CD4-positive, CD25-positive, alpha-beta regulatory T cell (primary cell): ENCODE measurements around the gene RNF223. TPM values are rescaled to one million over a fixed set of nuclear protein-coding genes. Genes with fewer than 3 reads are reported as not detected.
"Not testable (repeated sequence)": the region's sequence is repeated elsewhere in the genome, so short reads cannot be mapped to it uniquely, and the experiment has no call there.

ENCODE experiments used
- ATAC-seq, 2 donors: fragments of 150-1000 bp; cut with Tn5 transposase; one replicate each; pipeline ENCODE4 v1.10.0; 2021; ENCODE audit warnings: low read depth in 2 of 2, moderate number of reproducible peaks in 2 of 2, moderate library complexity in 1 of 2
- DNase-seq, 3 donors: peaks; one replicate each; pipeline versions ENCODE4 v3.0.0 to v3.0.0-alpha.2; 2012 to 2022; ENCODE audit warnings: mixed read lengths in 1 of 3
- H3K27ac ChIP-seq: one replicate; pipeline ENCODE4 v1.7.0; 2013; ENCODE audit warnings: mild to moderate bottlenecking, low read length; ENCODE audit not compliant: insufficient read depth, poor library complexity, severe bottlenecking
- H3K27me3 ChIP-seq: one replicate; pipeline ENCODE4 v1.7.0; 2013; ENCODE audit warnings: low read length; ENCODE audit not compliant: control insufficient read depth, insufficient read depth
- H3K36me3 ChIP-seq: one replicate; pipeline ENCODE4 v1.7.0; 2013; ENCODE audit warnings: mild to moderate bottlenecking, low read length, moderate library complexity; ENCODE audit not compliant: control insufficient read depth, insufficient read depth
- H3K4me1 ChIP-seq: 2 replicates; pipeline ENCODE4 v1.7.0; 2013; ENCODE audit warnings: mild to moderate bottlenecking, low read length; ENCODE audit not compliant: insufficient read depth, control insufficient read depth, poor library complexity, severe bottlenecking
- H3K4me3 ChIP-seq: one replicate; pipeline ENCODE4 v1.7.0; 2013; ENCODE audit warnings: low read depth, mild to moderate bottlenecking, low read length, moderate library complexity
- H3K9me3 ChIP-seq, 2 experiments: 1 replicate in 1 of 2; 2 replicates in 1 of 2; pipeline ENCODE4 v1.7.0; 2013; ENCODE audit warnings: low read length in 2 of 2, mild to moderate bottlenecking in 1 of 2, moderate library complexity in 1 of 2; ENCODE audit not compliant: control insufficient read depth in 2 of 2
- H3K27ac Mint-ChIP-seq, 3 donors: one replicate each; pipeline ENCODE4 v1.8.0; 2020 to 2022; ENCODE audit warnings: mild to moderate bottlenecking in 3 of 3, mixed read lengths in 3 of 3, moderate library complexity in 2 of 3
- H3K27me3 Mint-ChIP-seq: one replicate; pipeline ENCODE4 v1.8.0; 2022; ENCODE audit warnings: mild to moderate bottlenecking, mixed read lengths
- H3K36me3 Mint-ChIP-seq: one replicate; pipeline ENCODE4 v1.8.0; 2020; ENCODE audit warnings: mixed read lengths
- H3K4me1 Mint-ChIP-seq, 4 donors: one replicate each; pipeline ENCODE4 v1.8.0; 2020 to 2022; ENCODE audit warnings: mixed read lengths in 4 of 4, mild to moderate bottlenecking in 1 of 4
- H3K4me3 Mint-ChIP-seq, 4 donors: one replicate each; pipeline ENCODE4 v1.8.0; 2020 to 2022; ENCODE audit warnings: mild to moderate bottlenecking in 4 of 4, mixed read lengths in 4 of 4, moderate library complexity in 3 of 4
- H3K9me3 Mint-ChIP-seq, 7 donors: one replicate each; pipeline ENCODE4 v1.8.0; 2020 to 2022; ENCODE audit warnings: mixed read lengths in 7 of 7, mild to moderate bottlenecking in 3 of 7, moderate library complexity in 2 of 7
- polyA plus RNA-seq, 4 donors: library from polyadenylated mRNA; unstranded; fragments of 300-500 nt; fragmentation: Illumina TruSeq; gene quantifications; one replicate each; pipeline ENCODE4 v1.2.3, GENCODE V29; 2021
- total RNA-seq: library from RNA; stranded (reverse); gene quantifications from one replicate; pipeline ENCODE4 v1.2.3, GENCODE V29; 2022

The RNF223 gene
- total and polyA plus RNA-seq, 5 donors from 2014 or later: not detected

- H3K4me3 Mint-ChIP-seq: peak overlapping the region; percentile 83 to 90 (median 88)
- DNase-seq: no peak
Observed at GRCh38 chr1:1114431-1114830, 40.3 kb upstream of the RNF223 start.

DNA sequence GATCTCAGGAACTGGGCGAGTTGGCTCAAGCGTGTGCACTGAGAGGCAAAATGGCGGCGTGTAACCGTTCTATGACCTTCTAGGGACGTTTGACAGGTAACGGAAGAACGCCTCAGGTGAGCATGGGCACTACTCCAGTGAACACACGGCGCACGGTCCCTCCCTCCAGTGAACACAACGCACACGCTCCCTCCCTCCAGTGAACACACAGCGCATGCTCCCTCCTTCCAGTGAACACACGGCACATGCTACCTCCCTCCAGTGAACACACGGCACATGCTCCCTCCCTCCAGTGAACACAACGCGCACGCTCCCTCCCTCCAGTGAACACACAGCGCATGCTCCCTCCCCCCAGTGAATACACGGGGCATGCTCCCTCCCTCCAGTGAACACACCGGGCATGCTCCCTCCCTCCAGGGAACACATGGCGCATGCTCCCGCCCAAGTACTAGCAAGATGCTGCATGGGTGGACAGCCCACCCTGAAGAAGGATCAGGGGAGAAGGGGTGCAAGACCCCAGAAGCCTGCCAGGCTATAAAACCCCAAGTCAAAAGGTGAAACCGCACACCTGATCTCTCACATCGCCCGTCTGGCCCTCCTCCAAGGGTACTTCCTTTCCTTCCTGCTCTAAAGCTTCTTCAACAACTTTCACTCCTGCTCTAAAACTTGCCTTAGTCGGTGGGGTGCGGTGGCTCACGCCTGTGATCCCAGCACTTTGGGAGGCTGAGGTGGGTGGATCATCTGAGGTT lies 38.3 kb upstream of the RNF223 start:
- H3K36me3 ChIP-seq: no peaks in the 10 kb centered on the region
- H3K27me3 ChIP-seq: no peaks in the 10 kb centered on the region
- peaks cover 0 to 5% (median 1%) of the 10 kb centered on the region in 7 donors for H3K9me3 Mint-ChIP-seq
- H3K4me3 ChIP-seq: no peak overlapping the region
- peaks cover 16% of the 10 kb centered on the region for H3K4me1 ChIP-seq
- peaks cover 0 to 33% (median 13%) of the 10 kb centered on the region in 4 donors for H3K4me1 Mint-ChIP-seq
- DNase-seq (no peak), ATAC-seq (no peak)
- no peak overlapping the region for H3K27ac ChIP-seq
- H3K27me3 Mint-ChIP-seq: no peaks in the 10 kb centered on the region
- peaks cover 2 to 6% of the 10 kb centered on the region in 2 experiments for H3K9me3 ChIP-seq
- peak overlapping the region in 2 of 4 donors; percentile 38 to 47 for H3K4me3 Mint-ChIP-seq
- peak overlapping the region in 1 of 3 donors; percentile 95 for H3K27ac Mint-ChIP-seq
- peaks cover 12% of the 10 kb centered on the region for H3K36me3 Mint-ChIP-seq

More at GRCh38 chr1:1114431-1114830, 40.3 kb upstream of the RNF223 start:
- Histone ChIP-seq H3K36me3 (no peaks in the 10 kb centered on the region), H3K27me3 (no peaks in the 10 kb centered on the region), H3K27ac (no peak overlapping the region), H3K4me1 (peaks cover 16% of the 10 kb centered on the region), H3K4me3 (no peak overlapping the region), H3K9me3 (peaks cover 2 to 6% of the 10 kb centered on the region in 2 experiments)
- Mint-ChIP-seq H3K9me3 (peaks cover 0 to 5% (median 1%) of the 10 kb centered on the region in 7 donors), H3K36me3 (peaks cover 12% of the 10 kb centered on the region), H3K27ac (no peak overlapping the region), H3K4me1 (peaks cover 0 to 29% (median 11%) of the 10 kb centered on the region in 4 donors), H3K27me3 (no peaks in the 10 kb centered on the region)
- ATAC-seq: no peak

- H3K27ac Mint-ChIP-seq: no peak overlapping the region
- H3K4me3 ChIP-seq: no peak overlapping the region
- H3K27ac ChIP-seq: no peak overlapping the region
- no peaks in the 10 kb centered on the region for H3K36me3 ChIP-seq
- peaks cover 2 to 6% of the 10 kb centered on the region in 2 experiments for H3K9me3 ChIP-seq
- peaks cover 0 to 31% (median 14%) of the 10 kb centered on the region in 4 donors for H3K4me1 Mint-ChIP-seq
- no peak for DNase-seq
- no peak for ATAC-seq
- peaks cover 12% of the 10 kb centered on the region for H3K36me3 Mint-ChIP-seq
- H3K27me3 Mint-ChIP-seq: no peaks in the 10 kb centered on the region
- peak overlapping the region in 1 of 4 donors; percentile 47 for H3K4me3 Mint-ChIP-seq
- peaks cover 14% of the 10 kb centered on the region for H3K4me1 ChIP-seq
- no peaks in the 10 kb centered on the region for H3K27me3 ChIP-seq
- H3K9me3 Mint-ChIP-seq: peaks cover 0 to 5% (median 1%) of the 10 kb centered on the region in 7 donors
Observed at GRCh38 chr1:1111516-1112236, 37.6 kb upstream of the RNF223 start.

GRCh38 chr1:1110561-1110971 lies 36.5 kb upstream of the RNF223 start:
- Histone ChIP-seq H3K4me3 (no peak overlapping the region), H3K27me3 (no peaks in the 10 kb centered on the region), H3K36me3 (no peaks in the 10 kb centered on the region), H3K9me3 (peaks cover 2 to 6% of the 10 kb centered on the region in 2 experiments), H3K4me1 (peaks cover 9% of the 10 kb centered on the region), H3K27ac (no peak overlapping the region)
- no peak overlapping the region for H3K27ac Mint-ChIP-seq
- H3K9me3 Mint-ChIP-seq: peaks cover 0 to 5% (median 1%) of the 10 kb centered on the region in 7 donors
- peaks cover 0 to 30% (median 13%) of the 10 kb centered on the region in 4 donors for H3K4me1 Mint-ChIP-seq
- H3K27me3 Mint-ChIP-seq: no peaks in the 10 kb centered on the region
- no peak overlapping the region for H3K4me3 Mint-ChIP-seq
- peaks cover 12% of the 10 kb centered on the region for H3K36me3 Mint-ChIP-seq
- DNase-seq (no peak), ATAC-seq (no peak)

DNA sequence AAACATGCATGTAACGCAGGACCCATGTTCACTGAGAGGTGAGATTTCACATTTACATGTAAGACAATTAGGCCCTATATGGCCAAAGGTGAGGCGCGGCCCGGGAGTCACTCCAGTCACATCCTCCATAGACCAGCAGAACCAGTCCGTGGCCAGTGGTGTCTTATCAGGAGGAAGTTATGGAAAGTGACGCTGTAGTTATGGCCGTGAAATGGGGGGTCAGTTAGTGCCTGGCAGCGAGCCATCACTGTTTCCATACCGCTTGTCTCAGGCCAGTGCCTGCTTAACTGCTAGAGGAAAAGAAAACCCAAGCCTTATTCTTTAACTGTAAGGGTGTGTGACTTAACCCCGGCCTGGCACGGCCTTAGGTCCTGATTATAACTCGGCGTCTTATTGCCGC lies 35.6 kb upstream of the RNF223 start:
- peaks cover 0 to 5% (median 0%) of the 10 kb centered on the region in 7 donors for H3K9me3 Mint-ChIP-seq
- DNase-seq (no peak), ATAC-seq (no peak)
- peaks cover 0 to 27% (median 11%) of the 10 kb centered on the region in 4 donors for H3K4me1 Mint-ChIP-seq
- peaks cover 2 to 6% of the 10 kb centered on the region in 2 experiments for H3K9me3 ChIP-seq
- H3K36me3 ChIP-seq: no peaks in the 10 kb centered on the region
- no peak overlapping the region for H3K4me3 ChIP-seq
- H3K27me3 ChIP-seq: no peaks in the 10 kb centered on the region
- no peak overlapping the region for H3K27ac ChIP-seq
- H3K4me1 ChIP-seq: peaks cover 3% of the 10 kb centered on the region
- H3K36me3 Mint-ChIP-seq: peaks cover 12% of the 10 kb centered on the region
- no peak overlapping the region for H3K4me3 Mint-ChIP-seq
- H3K27me3 Mint-ChIP-seq: no peaks in the 10 kb centered on the region
- H3K27ac Mint-ChIP-seq: no peak overlapping the region

DNA sequence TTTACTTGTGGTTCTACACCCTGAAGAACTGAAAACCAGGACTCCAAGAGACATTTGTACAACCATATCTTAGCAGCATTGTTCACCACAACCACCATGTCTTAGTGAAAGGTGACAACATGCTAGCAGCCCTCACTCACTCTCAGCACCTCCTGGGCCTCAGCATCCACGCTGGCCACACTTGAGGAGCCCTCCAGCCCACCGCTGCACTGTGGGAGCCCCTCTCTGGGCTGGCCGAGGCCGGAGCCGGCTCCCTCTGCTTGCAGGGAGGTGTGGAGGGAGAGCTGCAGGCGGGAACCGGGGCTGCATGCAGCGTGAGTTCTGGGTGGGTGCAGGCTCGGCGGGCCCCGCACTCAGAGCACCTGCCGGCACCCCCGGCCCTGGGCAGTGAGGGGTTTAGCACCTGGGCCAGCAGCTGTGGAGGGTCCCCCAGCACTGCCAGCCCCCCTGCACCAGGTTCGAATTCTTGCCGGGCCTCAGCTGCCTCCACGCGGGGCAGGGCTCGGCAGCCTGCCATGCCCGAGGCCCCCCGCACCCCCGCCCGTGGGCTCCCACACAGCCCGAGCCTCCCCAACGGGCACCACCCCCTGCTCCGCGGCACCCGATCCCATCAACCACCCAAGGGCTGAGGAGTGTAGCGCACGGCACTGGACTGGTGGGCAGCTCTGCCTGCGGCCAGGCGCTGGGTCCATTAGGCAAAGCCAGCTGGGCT lies 32.6 kb upstream of the RNF223 start:
- Mint-ChIP-seq H3K4me1 (peaks cover 0 to 39% (median 14%) of the 10 kb centered on the region in 4 donors), H3K9me3 (peaks cover 0 to 2% (median 0%) of the 10 kb centered on the region in 7 donors), H3K27ac (peak overlapping the region in 1 of 3 donors; percentile 5), H3K4me3 (no peak overlapping the region), H3K36me3 (no peaks in the 10 kb centered on the region), H3K27me3 (peaks cover 5% of the 10 kb centered on the region)
- Histone ChIP-seq H3K4me1 (peaks cover 8% of the 10 kb centered on the region), H3K9me3 (no peaks in the 10 kb centered on the region), H3K36me3 (no peaks in the 10 kb centered on the region), H3K4me3 (no peak overlapping the region), H3K27me3 (no peaks in the 10 kb centered on the region), H3K27ac (no peak overlapping the region)
- DNase-seq: no peak
- no peak for ATAC-seq

DNA sequence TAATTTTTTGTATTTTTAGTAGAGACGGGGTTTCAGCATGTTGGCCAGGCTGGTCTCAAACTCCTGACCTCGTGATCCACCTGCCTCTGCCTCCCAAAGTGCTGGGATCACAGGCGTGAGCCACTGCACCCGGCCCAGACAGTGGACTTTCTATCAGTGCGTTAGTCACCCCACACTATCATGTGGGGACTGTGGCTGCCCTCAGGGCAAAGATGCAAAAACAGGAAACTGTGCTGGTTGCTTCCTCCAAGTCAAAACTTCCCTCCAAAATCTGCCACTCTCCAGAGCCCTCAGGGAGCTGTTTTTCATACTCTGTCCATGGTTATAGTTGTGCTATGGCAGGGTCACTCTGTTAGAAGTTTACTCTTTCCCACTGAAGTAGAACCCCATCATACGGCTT lies 30.0 kb upstream of the RNF223 start:
- ATAC-seq (peak in 1 of 2 donors; percentile 68), DNase-seq (peak in 1 of 3 donors; percentile 40)
- peaks cover 5 to 51% (median 25%) of the 10 kb centered on the region in 4 donors for H3K4me1 Mint-ChIP-seq
- H3K27ac Mint-ChIP-seq: peak overlapping the region; percentile 38 to 91 (median 76)
- not testable (repeated sequence) for H3K4me3 ChIP-seq, H3K4me1 ChIP-seq, H3K27me3 ChIP-seq, H3K27me3 Mint-ChIP-seq, H3K27ac ChIP-seq, H3K36me3 ChIP-seq, H3K36me3 Mint-ChIP-seq, H3K9me3 ChIP-seq
- peaks cover 0 to 10% (median 7%) of the 10 kb centered on the region in 7 donors for H3K9me3 Mint-ChIP-seq
- H3K4me3 Mint-ChIP-seq: peak overlapping the region in 2 of 4 donors; percentile 21 to 44
